Right cardiac atrium (tissue), 5 donors: ENCODE data around the gene KCNIP1. TPM values are rescaled to one million over a fixed set of nuclear protein-coding genes. Genes with fewer than 3 reads are reported as not detected.
"Not testable (repeated sequence)": the region's sequence is repeated elsewhere in the genome, so short reads cannot be mapped to it uniquely, and the experiment has no call there.

Experiments
- ATAC-seq, 2 donors: fragments of 200-7000 bp; cut with Tn5 transposase; one replicate each; pipeline versions ENCODE4 v1.8.0 to v1.9.1; 2020; ENCODE audit warnings: moderate library complexity in 2 of 2, mild to moderate bottlenecking in 1 of 2
- DNase-seq, 3 donors: peaks; one replicate each; pipeline ENCODE4 v3.0.0-alpha.2; 2020
- H3K27ac ChIP-seq: one replicate; pipeline ENCODE4 v1.5.1; 2013; ENCODE audit warnings: mild to moderate bottlenecking, low read length, control low read depth, moderate library complexity
- H3K27me3 ChIP-seq: one replicate; pipeline ENCODE4 v1.6.1; 2013; ENCODE audit not compliant: control insufficient read depth, insufficient read depth
- H3K4me1 ChIP-seq: one replicate; pipeline ENCODE4 v1.6.1; 2013; ENCODE audit warnings: low read length; ENCODE audit not compliant: control insufficient read depth, insufficient read depth
- H3K4me3 ChIP-seq: one replicate; pipeline ENCODE4 v1.5.1; 2013; ENCODE audit warnings: low read length, control low read depth
- H3K9me3 ChIP-seq: one replicate; pipeline ENCODE4 v1.6.1; 2013; ENCODE audit warnings: low read length; ENCODE audit not compliant: control insufficient read depth
- WGBS: extraction: QIAGEN DNeasy Blood & Tissue Kit; methylation state at CpG from one replicate; pipeline ENCODE4 v1.1.7; 2013; 5-methylcytosine and 5-hydroxymethylcytosine counted together
- intact Hi-C, 4 donors: fragments of 100-400 bp; cut with DNase I; formaldehyde crosslinking; loops; one replicate each; pipeline versions ENCODE4 v1.11.0 to v1.14.0; 2022 to 2023
- polyA plus RNA-seq: library from polyadenylated mRNA; stranded (reverse); fragments of 200-250 nt; gene quantifications from one replicate; pipeline ENCODE4 v1.2.3, GENCODE V29; 2013
- total RNA-seq, 4 donors: library from RNA; stranded (reverse); fragmentation: NEBNext Ultra II Directional; extraction: Animal tissue kit (Norgen Biotek cat#: 25700); gene quantifications; one replicate each; pipeline ENCODE4 v1.2.1, GENCODE V29; 2021
- donor health status: healthy with polysubstance abuse.
- donor health status: DM: no; HTN: yes; CAD: no.
- donor health status: DM: no; HTN: no; CAD: no.
- donor health status: DM: no; HTN: yes; CAD: no; lungs with severe emphysema.
- donor health status: DM: yes; HTN: yes; CAD: no.

The KCNIP1 gene
- total and polyA plus RNA-seq, 5 donors, result 0.11 TPM; not detected in 4

- ATAC-seq, result no peak
- Histone ChIP-seq H3K4me1 (peaks cover 3% of the 10 kb centered on the region), H3K9me3 (no peaks in the 10 kb centered on the region), H3K4me3 (no peak overlapping the region), H3K27ac (peak overlapping the region; percentile 63), H3K27me3 (no peaks in the 10 kb centered on the region)
- intact Hi-C loops, result loop anchor here in 1 of 4 donors (10.0 kb wide), 1 partner anchor 587 kb away; no protein-coding TSS in a partner anchor
- DNase-seq, result peak in 1 of 3 donors; percentile 55
- WGBS, result 71% methylated on average over 10 of the region's 10 CpGs
These were observed 244.0 kb downstream of the KCNIP1 start for GRCh38 chr5:170747851-170748250.

- 55% methylated on average over 13 of the region's 13 CpGs for WGBS
- Histone ChIP-seq H3K4me3 (no peak overlapping the region), H3K9me3 (no peaks in the 10 kb centered on the region), H3K27me3 (no peaks in the 10 kb centered on the region), H3K27ac (no peak overlapping the region), H3K4me1 (peaks cover 3% of the 10 kb centered on the region)
- DNase-seq, result no peak
- ATAC-seq, result no peak
- intact Hi-C loops, result loop anchor here in 1 of 4 donors (10.0 kb wide), 1 partner anchor 586 kb away; no protein-coding TSS in a partner anchor
These were observed 245.2 kb downstream of the KCNIP1 start for GRCh38 chr5:170748951-170749471.

GRCh38 chr5:170749911-170750431 lies 246.2 kb downstream of the KCNIP1 start:
- Histone ChIP-seq H3K4me1 (peaks cover 3% of the 10 kb centered on the region), H3K9me3 (no peaks in the 10 kb centered on the region), H3K27me3 (no peaks in the 10 kb centered on the region), H3K4me3 (no peak overlapping the region), H3K27ac (no peak overlapping the region)
- WGBS, result 84% methylated on average over 7 of the region's 7 CpGs
- ATAC-seq, result no peak
- DNase-seq, result no peak
- intact Hi-C loops, result loop anchor here in 1 of 4 donors (10.0 kb wide), 1 partner anchor 585 kb away; no protein-coding TSS in a partner anchor

- H3K9me3 ChIP-seq, result no peaks in the 10 kb centered on the region
- no peak for ATAC-seq
- intact Hi-C loops, result no loop called here
- no peak for DNase-seq
- peaks cover 5% of the 10 kb centered on the region for H3K4me1 ChIP-seq
- no peak overlapping the region for H3K4me3 ChIP-seq
- H3K27me3 ChIP-seq, result no peaks in the 10 kb centered on the region
- 76% methylated on average over 6 of the region's 6 CpGs for WGBS
- H3K27ac ChIP-seq, result no peak overlapping the region
These were observed 247.0 kb downstream of the KCNIP1 start for GRCh38 chr5:170750791-170751190.

- peaks cover 6% of the 10 kb centered on the region for H3K4me1 ChIP-seq
- H3K27me3 ChIP-seq, result no peaks in the 10 kb centered on the region
- no peaks in the 10 kb centered on the region for H3K9me3 ChIP-seq
- WGBS, result 57% methylated on average over 11 of the region's 11 CpGs
- ATAC-seq (no peak), DNase-seq (no peak)
- intact Hi-C loops, result no loop called here
- H3K4me3 ChIP-seq, result no peak overlapping the region
- no peak overlapping the region for H3K27ac ChIP-seq
These were observed 247.8 kb downstream of the KCNIP1 start for GRCh38 chr5:170751631-170752030.

- DNase-seq (no peak), ATAC-seq (no peak)
- no peaks in the 10 kb centered on the region for H3K9me3 ChIP-seq
- WGBS, result 41% methylated on average over 10 of the region's 10 CpGs
- H3K27me3 ChIP-seq, result no peaks in the 10 kb centered on the region
- intact Hi-C loops, result no loop called here
- no peak overlapping the region for H3K4me3 ChIP-seq
- H3K27ac ChIP-seq, result no peak overlapping the region
- peaks cover 8% of the 10 kb centered on the region for H3K4me1 ChIP-seq
These were observed 248.7 kb downstream of the KCNIP1 start for GRCh38 chr5:170752257-170753215.

- ATAC-seq, result no peak
- Histone ChIP-seq H3K9me3 (no peaks in the 10 kb centered on the region), H3K4me1 (peaks cover 12% of the 10 kb centered on the region), H3K27ac (no peak overlapping the region), H3K27me3 (no peaks in the 10 kb centered on the region), H3K4me3 (no peak overlapping the region)
- intact Hi-C loops, result no loop called here
- no peak for DNase-seq
These were observed 249.5 kb downstream of the KCNIP1 start for GRCh38 chr5:170753311-170753710.

- H3K27me3 ChIP-seq, ATAC-seq, H3K4me3 ChIP-seq, H3K9me3 ChIP-seq, H3K27ac ChIP-seq, DNase-seq, intact Hi-C loops: not testable (repeated sequence)
- peaks cover 10% of the 10 kb centered on the region for H3K4me1 ChIP-seq
- 94% methylated on average over 2 of the region's 2 CpGs for WGBS
These were observed 250.7 kb downstream of the KCNIP1 start for GRCh38 chr5:170754508-170754907.

- peaks cover 9% of the 10 kb centered on the region for H3K4me1 ChIP-seq
- WGBS, result 72% methylated on average over 7 of the region's 7 CpGs
- no peaks in the 10 kb centered on the region for H3K9me3 ChIP-seq
- H3K27ac ChIP-seq, result peak overlapping the region; percentile 91
- intact Hi-C loops, result no loop called here
- H3K4me3 ChIP-seq, result no peak overlapping the region
- ATAC-seq (peak; percentile 72 to 91), DNase-seq (peak in 2 of 3 donors; percentile 74 to 77)
- no peaks in the 10 kb centered on the region for H3K27me3 ChIP-seq
These were observed 252.0 kb downstream of the KCNIP1 start for GRCh38 chr5:170755679-170756456.

GRCh38 chr5:170756691-170757090 lies 252.9 kb downstream of the KCNIP1 start:
- Histone ChIP-seq H3K27ac (peak overlapping the region; percentile 91), H3K27me3 (no peaks in the 10 kb centered on the region), H3K9me3 (no peaks in the 10 kb centered on the region), H3K4me1 (peaks cover 9% of the 10 kb centered on the region), H3K4me3 (no peak overlapping the region)
- DNase-seq, result no peak
- intact Hi-C loops, result no loop called here
- WGBS, result 72% methylated on average over 8 of the region's 8 CpGs
- peak in 1 of 2 donors; percentile 8 for ATAC-seq
